Measurements from ENCODE around the gene EEA1. TPM values are rescaled to one million over a fixed set of nuclear protein-coding genes. Genes with fewer than 3 reads are reported as not detected.
A peak's percentile ranks its signal among the peaks of the same experiment; 100 is the strongest.
"Not testable (repeated sequence)": the region's sequence is repeated elsewhere in the genome, so short reads cannot be mapped to it uniquely, and the experiment has no call there.

The EEA1 gene
- total RNA-seq, 1 donor from 2014 or later: 9.2 TPM

DNA sequence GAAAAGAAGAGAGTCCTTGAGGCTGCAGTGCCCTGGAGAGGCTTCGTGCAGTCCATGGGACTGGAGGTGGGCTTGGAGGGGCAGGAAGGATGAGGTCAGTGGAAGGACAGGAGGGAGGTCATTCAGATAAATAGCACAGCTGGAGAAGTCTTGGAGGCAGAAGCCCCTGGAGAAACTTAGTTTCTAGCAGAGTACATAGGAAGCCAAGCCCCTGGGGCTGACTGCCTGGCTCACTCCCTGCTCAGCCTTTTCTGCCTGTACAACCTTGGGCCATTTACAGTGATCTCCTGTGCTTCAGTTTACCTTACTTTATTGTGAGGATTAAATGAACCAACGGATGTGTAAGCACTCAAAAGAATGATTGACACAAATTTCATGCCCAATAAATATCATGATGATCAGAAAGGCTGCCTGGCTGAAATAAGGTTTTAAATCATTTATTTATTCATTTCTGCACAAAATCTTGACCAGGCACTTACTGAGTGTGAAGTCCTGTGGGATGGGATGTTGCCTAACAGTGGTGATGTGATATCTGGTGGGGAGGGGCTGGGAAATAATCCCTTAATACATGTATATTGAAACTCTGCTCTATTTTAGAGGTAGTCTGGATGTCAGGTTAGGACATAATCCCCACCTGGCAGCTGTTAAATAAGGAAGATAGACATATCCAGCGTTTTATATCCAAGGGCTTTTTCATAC, 172.0 kb downstream of the EEA1 start:
- H3K27me3 ChIP-seq (ENCODE audit: control insufficient read depth, insufficient read depth, low read length): peaks cover 2% of the 10 kb centered on the region
- H3K36me3 ChIP-seq (ENCODE audit: control insufficient read depth, insufficient read depth, low read length): no peaks in the 10 kb centered on the region
- DNase-seq (ENCODE audit: low read depth): no peak
- TF ChIP-seq, protein P1, sequence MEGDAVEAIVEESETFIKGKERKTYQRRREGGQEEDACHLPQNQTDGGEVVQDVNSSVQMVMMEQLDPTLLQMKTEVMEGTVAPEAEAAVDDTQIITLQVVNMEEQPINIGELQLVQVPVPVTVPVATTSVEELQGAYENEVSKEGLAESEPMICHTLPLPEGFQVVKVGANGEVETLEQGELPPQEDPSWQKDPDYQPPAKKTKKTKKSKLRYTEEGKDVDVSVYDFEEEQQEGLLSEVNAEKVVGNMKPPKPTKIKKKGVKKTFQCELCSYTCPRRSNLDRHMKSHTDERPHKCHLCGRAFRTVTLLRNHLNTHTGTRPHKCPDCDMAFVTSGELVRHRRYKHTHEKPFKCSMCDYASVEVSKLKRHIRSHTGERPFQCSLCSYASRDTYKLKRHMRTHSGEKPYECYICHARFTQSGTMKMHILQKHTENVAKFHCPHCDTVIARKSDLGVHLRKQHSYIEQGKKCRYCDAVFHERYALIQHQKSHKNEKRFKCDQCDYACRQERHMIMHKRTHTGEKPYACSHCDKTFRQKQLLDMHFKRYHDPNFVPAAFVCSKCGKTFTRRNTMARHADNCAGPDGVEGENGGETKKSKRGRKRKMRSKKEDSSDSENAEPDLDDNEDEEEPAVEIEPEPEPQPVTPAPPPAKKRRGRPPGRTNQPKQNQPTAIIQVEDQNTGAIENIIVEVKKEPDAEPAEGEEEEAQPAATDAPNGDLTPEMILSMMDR (IDR thresholded peaks at IDR 0.05; ENCODE audit: insufficient read depth, low read length, poor library complexity, severe bottlenecking): no peak
- no peak overlapping the region for H3K4me3 ChIP-seq (ENCODE audit: low read depth, low read length)

DNA sequence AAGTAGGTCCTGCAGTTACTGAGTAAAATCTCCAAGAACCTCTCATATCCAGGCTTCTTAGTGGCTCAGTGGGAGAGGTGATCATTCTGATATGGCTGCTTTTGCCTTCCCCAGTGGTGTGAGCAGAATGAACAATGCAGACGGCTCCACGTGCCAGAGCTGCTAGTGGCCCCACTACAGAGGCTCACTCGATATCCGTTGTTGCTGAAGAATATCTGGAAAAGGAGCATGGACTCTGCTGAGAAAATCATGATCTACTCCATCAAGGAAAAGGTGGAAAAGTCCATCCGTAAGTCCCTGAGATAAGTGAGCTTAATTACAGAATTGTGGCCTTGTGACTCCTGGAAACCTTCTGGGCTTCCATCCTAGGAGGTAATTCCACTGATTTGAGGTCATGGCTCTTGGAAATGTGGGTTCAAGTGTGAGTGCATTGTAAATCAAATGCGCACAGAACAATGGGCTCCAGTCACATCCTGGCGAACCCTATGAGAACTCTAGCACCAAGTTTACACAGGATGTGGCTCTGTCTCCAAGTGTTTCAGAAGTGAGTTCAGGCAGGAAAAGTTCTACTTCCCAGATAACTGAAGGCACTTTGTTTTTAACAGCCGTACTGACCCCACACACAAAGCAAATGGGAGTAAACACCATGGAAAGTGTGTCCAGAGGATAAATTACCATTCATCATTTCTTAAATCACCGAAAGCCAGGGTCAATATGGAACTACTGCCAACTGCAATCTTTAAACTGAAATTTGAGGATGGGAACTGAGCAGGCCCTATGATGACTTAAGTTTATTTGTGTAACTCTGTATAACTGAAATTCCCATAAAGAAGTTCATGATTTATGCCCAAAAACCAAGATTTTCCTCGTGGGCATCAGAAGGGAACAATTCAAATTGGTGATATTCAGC, 174.9 kb downstream of the EEA1 start:
- Histone ChIP-seq H3K27me3 (ENCODE audit: control insufficient read depth, insufficient read depth, low read length) (peaks cover 2% of the 10 kb centered on the region), H3K36me3 (ENCODE audit: control insufficient read depth, insufficient read depth, low read length) (no peaks in the 10 kb centered on the region), H3K4me3 (ENCODE audit: low read depth, low read length) (no peak overlapping the region)
- no peak for DNase-seq (ENCODE audit: low read depth)
- TF ChIP-seq, protein P1 (IDR thresholded peaks at IDR 0.05; ENCODE audit: insufficient read depth, low read length, poor library complexity, severe bottlenecking): no peak

DNA sequence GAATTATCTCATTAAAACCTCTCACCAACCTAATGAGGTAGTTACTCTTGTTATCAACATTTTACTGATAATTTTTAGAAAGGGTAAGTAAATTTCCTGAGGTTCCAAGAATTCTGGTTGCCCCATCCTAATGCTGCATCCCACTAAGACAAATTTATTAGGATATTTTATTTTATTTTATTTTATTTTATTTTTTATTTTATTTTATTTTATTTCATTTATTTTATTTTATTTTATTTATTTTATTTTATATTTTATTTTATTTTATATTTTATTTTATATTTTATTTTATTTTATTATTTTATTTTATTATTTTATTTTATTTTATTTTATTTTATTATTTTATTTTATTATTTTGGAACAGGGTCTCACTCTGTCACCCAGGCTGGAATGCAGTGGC, 179.4 kb downstream of the EEA1 start:
- H3K36me3 ChIP-seq (ENCODE audit: control insufficient read depth, insufficient read depth, low read length); H3K4me3 ChIP-seq (ENCODE audit: low read depth, low read length); H3K27me3 ChIP-seq (ENCODE audit: control insufficient read depth, insufficient read depth, low read length); DNase-seq (ENCODE audit: low read depth): not testable (repeated sequence)

DNA sequence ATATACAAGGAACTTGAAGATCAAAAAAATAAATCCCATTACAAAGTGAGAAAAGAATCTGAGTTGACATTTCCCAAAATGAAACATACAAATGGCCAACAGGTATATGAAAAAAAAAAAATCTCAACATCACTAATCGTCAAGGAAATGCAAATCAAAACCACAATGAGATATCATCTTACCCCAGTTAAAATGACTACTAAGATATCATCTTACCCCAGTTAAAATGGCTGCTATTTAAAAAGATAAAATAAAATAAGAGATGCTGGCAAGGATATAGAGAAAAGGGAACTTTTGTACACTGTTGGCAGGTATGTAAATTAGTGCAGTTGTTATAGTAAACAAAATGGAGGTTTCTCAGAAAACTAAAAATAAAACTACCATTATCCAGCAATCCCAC, 181.9 kb downstream of the EEA1 start:
- H3K27me3 ChIP-seq (ENCODE audit: control insufficient read depth, insufficient read depth, low read length): no peaks in the 10 kb centered on the region
- TF ChIP-seq, protein P1 (IDR thresholded peaks at IDR 0.05; ENCODE audit: insufficient read depth, low read length, poor library complexity, severe bottlenecking): no peak
- no peaks in the 10 kb centered on the region for H3K36me3 ChIP-seq (ENCODE audit: control insufficient read depth, insufficient read depth, low read length)
- H3K4me3 ChIP-seq (ENCODE audit: low read depth, low read length): no peak overlapping the region
- no peak for DNase-seq (ENCODE audit: low read depth)

DNA sequence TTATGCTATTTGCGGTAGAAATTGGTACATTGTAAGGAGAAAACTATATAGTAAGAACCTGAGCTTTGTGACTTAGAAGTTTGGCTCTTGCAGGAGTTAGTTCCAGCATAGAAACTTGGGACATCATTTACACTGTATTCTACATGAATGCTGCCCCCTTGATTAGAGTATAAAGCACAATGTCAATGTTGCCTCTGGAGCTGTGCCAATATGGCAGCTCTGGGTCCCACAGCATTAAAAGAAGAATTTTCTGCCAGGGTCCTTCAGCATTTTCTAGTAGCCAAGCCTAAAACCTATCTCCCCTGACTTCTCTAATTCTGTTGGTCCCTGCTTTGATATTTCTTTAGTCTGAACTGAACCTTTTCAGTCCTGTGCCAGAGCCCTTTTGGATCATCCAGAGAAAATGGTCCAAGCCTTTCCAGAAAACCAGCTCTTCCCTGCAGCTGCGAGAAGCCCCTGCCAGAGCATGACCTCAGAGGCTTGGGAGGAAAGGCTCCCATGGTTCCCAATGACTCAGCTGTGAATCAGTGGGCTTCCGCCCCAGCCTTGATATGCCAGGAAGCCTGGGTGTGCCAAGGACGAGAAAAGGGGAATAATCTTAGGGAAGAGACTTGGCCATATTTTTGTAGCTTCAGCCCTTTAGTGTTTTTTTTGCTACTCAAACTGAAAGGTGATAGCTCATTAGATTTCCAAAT, 183.1 kb downstream of the EEA1 start:
- H3K27me3 ChIP-seq (ENCODE audit: control insufficient read depth, insufficient read depth, low read length): no peaks in the 10 kb centered on the region
- TF ChIP-seq, protein P1 (IDR thresholded peaks at IDR 0.05; ENCODE audit: insufficient read depth, low read length, poor library complexity, severe bottlenecking): no peak
- peak; percentile 84 for DNase-seq (ENCODE audit: low read depth)
- H3K4me3 ChIP-seq (ENCODE audit: low read depth, low read length): no peak overlapping the region
- no peaks in the 10 kb centered on the region for H3K36me3 ChIP-seq (ENCODE audit: control insufficient read depth, insufficient read depth, low read length)

DNA sequence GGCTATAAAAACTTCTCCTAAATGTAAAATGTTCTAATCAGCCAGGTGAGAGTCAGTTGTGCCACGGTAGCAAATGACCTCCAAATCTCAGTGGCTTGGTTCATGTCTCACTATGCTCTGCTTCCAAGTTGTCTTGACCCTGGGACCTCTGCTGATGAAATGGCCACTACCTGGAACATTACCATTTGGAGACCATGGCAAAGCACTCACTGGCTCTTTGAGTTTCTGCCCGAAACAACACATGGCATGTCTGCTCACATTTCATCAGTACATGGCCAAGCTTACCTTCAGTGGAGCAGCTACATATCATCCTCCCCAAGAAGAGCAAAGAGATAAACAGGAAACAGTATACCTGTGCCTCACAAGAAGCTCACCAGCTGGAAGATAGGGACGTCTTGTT, 186.1 kb downstream of the EEA1 start:
- TF ChIP-seq, protein P1 (IDR thresholded peaks at IDR 0.05; ENCODE audit: insufficient read depth, low read length, poor library complexity, severe bottlenecking): no peak
- no peaks in the 10 kb centered on the region for H3K36me3 ChIP-seq (ENCODE audit: control insufficient read depth, insufficient read depth, low read length)
- DNase-seq (ENCODE audit: low read depth): no peak
- no peak overlapping the region for H3K4me3 ChIP-seq (ENCODE audit: low read depth, low read length)
- no peaks in the 10 kb centered on the region for H3K27me3 ChIP-seq (ENCODE audit: control insufficient read depth, insufficient read depth, low read length)
